ENCODE data around the gene CRIP1. TPM values are rescaled to one million over a fixed set of nuclear protein-coding genes. Genes with fewer than 3 reads are reported as not detected.
A peak's percentile ranks its signal among the peaks of the same experiment; 100 is the strongest.

CRIP1 gene
- polyA plus RNA-seq, 1 donor (not counting 4 experiments of a cell fraction or from before 2014, with no cell fraction given): 1.7 TPM

- TF ChIP-seq EZH2 (IDR thresholded peaks at IDR 0.05; ENCODE audit: low read length): no peak
- TF ChIP-seq CTCF (optimal IDR thresholded peaks at IDR 0.05 in 1 of 3, IDR thresholded peaks at IDR 0.05 in 1 of 3, conservative IDR thresholded peaks at IDR 0.05 in 1 of 3; ENCODE audit: extremely low read depth in 1 of 3, insufficient read depth in 2 of 3, low read length in 3 of 3): no peak
- peak overlapping the region; percentile 60 for H3K27ac ChIP-seq (ENCODE audit: control insufficient read depth, insufficient read depth, low read length)
Observed at GRCh38 chr14:105490267-105490571, 3.5 kb downstream of the CRIP1 start.

GRCh38 chr14:105490572-105491365, 4.1 kb downstream of the CRIP1 start, which contains the start of gene TEDC1:
Gene TEDC1 (plus strand): TSS chr14:105491246. CDS start chr14:105491376, 130 bp downstream.
- peaks cover 0 to 2% of the 10 kb centered on the region in 2 experiments for H3K36me3 ChIP-seq (ENCODE audit: control insufficient read depth in 2 of 2, extremely low read depth in 1 of 2, insufficient read depth in 2 of 2, low read length in 2 of 2)
- peak within 1 kb of the TSS; percentile 87 for H3K9ac ChIP-seq (ENCODE audit: control insufficient read depth, extremely low read depth, insufficient read depth, low read length)
- peaks cover 15% of the 10 kb centered on the region for H3K4me1 ChIP-seq (ENCODE audit: control insufficient read depth, extremely low read depth, insufficient read depth, low read length)
- FAIRE-seq: peak; percentile 87
- H3K27me3 ChIP-seq (ENCODE audit: control insufficient read depth, extremely low read depth, insufficient read depth, low read length): peaks cover 24% of the 10 kb centered on the region
- no peaks in the 10 kb centered on the region for H3K9me1 ChIP-seq (ENCODE audit: control insufficient read depth, extremely low read depth, insufficient read depth, low read length)
- H3K9me3 ChIP-seq (ENCODE audit: control insufficient read depth, low read depth, low read length): no peaks in the 10 kb centered on the region
- peak within 1 kb of the TSS; percentile 86 for H3K4me2 ChIP-seq (ENCODE audit: control insufficient read depth, extremely low read depth, insufficient read depth, low read depth, low read length)
- TF ChIP-seq CTCF (optimal IDR thresholded peaks at IDR 0.05 in 1 of 3, IDR thresholded peaks at IDR 0.05 in 1 of 3, conservative IDR thresholded peaks at IDR 0.05 in 1 of 3; ENCODE audit: extremely low read depth in 1 of 3, insufficient read depth in 2 of 3, low read length in 3 of 3) (peak in 2 of 3 experiments; percentile 50 to 83), EZH2 (IDR thresholded peaks at IDR 0.05; ENCODE audit: low read length) (peak; percentile 50)
- dilution Hi-C loops (cut with MboI; ENCODE audit: extremely low pct_ligation_motif_present, low sequenced_read_pairs): no loop called here
- peaks cover 5% of the 10 kb centered on the region for H4K20me1 ChIP-seq (ENCODE audit: control insufficient read depth, extremely low read depth, insufficient read depth, low read length)
- H3K4me3 ChIP-seq (ENCODE audit: control insufficient read depth in 2 of 3, extremely low read depth in 1 of 3, insufficient read depth in 2 of 3, low read depth in 1 of 3, low read length in 3 of 3): peak within 1 kb of the TSS; percentile 68 to 84 (median 73)
- DNase-seq (ENCODE audit: low read depth, low spot score): peak; percentile 99
- H3K79me2 ChIP-seq (ENCODE audit: control insufficient read depth, insufficient read depth, low read length): no peaks in the 10 kb centered on the region
- H2AFZ ChIP-seq (ENCODE audit: control insufficient read depth, low read length): peak within 1 kb of the TSS; percentile 53
- peak within 1 kb of the TSS; percentile 82 for H3K27ac ChIP-seq (ENCODE audit: control insufficient read depth, insufficient read depth, low read length)

More at GRCh38 chr14:105490267-105490571, 3.5 kb downstream of the CRIP1 start:
- H3K4me2 ChIP-seq (ENCODE audit: control insufficient read depth, extremely low read depth, insufficient read depth, low read depth, low read length): peak overlapping the region; percentile 86
- peak overlapping the region; percentile 63 to 68 (median 64) for H3K4me3 ChIP-seq (ENCODE audit: control insufficient read depth in 2 of 3, extremely low read depth in 1 of 3, insufficient read depth in 2 of 3, low read depth in 1 of 3, low read length in 3 of 3)
- H3K27me3 ChIP-seq (ENCODE audit: control insufficient read depth, extremely low read depth, insufficient read depth, low read length): peaks cover 28% of the 10 kb centered on the region
- peak overlapping the region; percentile 9 for H2AFZ ChIP-seq (ENCODE audit: control insufficient read depth, low read length)
- peaks cover 5% of the 10 kb centered on the region for H4K20me1 ChIP-seq (ENCODE audit: control insufficient read depth, extremely low read depth, insufficient read depth, low read length)
- no peaks in the 10 kb centered on the region for H3K9me1 ChIP-seq (ENCODE audit: control insufficient read depth, extremely low read depth, insufficient read depth, low read length)
- H3K36me3 ChIP-seq (ENCODE audit: control insufficient read depth in 2 of 2, extremely low read depth in 1 of 2, insufficient read depth in 2 of 2, low read length in 2 of 2): peaks cover 0 to 2% of the 10 kb centered on the region in 2 experiments
- no peaks in the 10 kb centered on the region for H3K9me3 ChIP-seq (ENCODE audit: control insufficient read depth, low read depth, low read length)
- DNase-seq (ENCODE audit: low read depth, low spot score) (no peak), FAIRE-seq (no peak)
- H3K4me1 ChIP-seq (ENCODE audit: control insufficient read depth, extremely low read depth, insufficient read depth, low read length): peaks cover 15% of the 10 kb centered on the region
- dilution Hi-C loops (cut with MboI; ENCODE audit: extremely low pct_ligation_motif_present, low sequenced_read_pairs): no loop called here
- H3K9ac ChIP-seq (ENCODE audit: control insufficient read depth, extremely low read depth, insufficient read depth, low read length): peak overlapping the region; percentile 83
- H3K79me2 ChIP-seq (ENCODE audit: control insufficient read depth, insufficient read depth, low read length): no peaks in the 10 kb centered on the region

Measured in keratinocyte (primary cell).